NCI-H1694 (cell line): Measurements from ENCODE around the gene SLC2A13.

Source experiments
- DNase-seq: peaks from one replicate; lab custom pipeline; 2025; lab: John Stamatoyannopoulos, UW

SLC2A13 gene

DNA sequence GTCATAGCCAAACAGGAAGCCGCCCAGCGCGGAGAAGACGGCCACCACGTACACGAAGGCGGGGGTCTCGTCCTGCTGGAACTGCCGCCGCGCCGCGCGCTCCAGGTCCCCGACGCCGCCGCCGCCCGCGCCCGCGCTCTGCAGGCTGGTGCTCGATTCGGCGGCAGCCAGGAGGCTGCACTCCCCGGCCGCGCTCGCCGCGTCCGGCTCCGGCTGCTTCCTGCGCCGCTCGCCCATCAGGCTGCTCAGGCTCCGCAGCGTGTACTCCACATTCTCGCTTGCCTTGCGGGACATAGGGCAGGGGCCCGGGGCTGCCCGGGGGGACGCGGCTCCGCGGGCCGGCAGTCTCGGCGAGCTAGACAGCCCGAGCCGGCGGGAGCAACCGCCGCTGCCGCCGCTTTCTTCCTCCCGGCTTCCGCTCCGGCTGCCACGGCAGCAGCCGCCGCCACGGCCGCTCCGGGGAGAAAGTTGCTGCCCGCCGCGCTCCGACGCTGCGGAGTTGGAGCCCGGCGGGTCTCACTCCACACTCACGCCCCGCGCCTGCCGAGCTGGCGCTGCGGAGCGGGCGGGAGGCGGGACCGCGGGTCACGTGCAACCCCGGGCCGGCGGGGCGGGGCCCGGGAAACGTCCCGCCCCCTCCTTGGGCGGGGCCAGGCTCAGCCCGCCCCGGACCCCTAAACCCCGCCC, at the start of gene SLC2A13:
Gene SLC2A13, minus strand, starts transcription at position 567 of the 687 bp plus-strand sequence. Its CDS starts 273 bp downstream, at position 294.
- no peak for DNase-seq

- DNase-seq = no peak
Measured at GRCh38 chr12:40154381-40154780, 48.5 kb upstream of the SLC2A13 start.

DNA sequence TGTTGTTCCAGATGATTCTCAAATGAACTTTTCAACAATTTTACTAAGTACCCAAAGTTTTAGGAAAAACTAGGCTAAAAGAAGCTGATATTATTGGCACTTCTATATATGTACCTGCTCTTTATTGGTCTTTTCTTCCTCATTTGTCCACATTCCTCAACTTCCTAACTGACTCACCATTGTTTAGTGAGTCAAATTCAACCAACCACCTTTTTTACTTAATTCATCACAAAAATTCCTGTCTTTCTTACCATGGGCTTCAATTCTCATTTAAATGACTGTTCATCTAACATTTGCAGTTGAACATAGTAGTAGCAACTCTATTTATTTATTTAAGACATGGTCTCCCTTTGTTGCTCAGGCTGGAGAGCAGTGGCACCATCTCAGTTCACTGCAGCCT, 47.6 kb upstream of the SLC2A13 start:
- no peak for DNase-seq

- peak; percentile 22 for DNase-seq
Measured at GRCh38 chr12:40152783-40153383, 47.0 kb upstream of the SLC2A13 start.

GRCh38 chr12:40149673-40150260, 43.9 kb upstream of the SLC2A13 start:
- DNase-seq = no peak

GRCh38 chr12:40146800-40147797, 41.2 kb upstream of the SLC2A13 start:
- no peak for DNase-seq

GRCh38 chr12:40145896-40146295, 40.0 kb upstream of the SLC2A13 start:
- DNase-seq = no peak

- no peak for DNase-seq
Measured at GRCh38 chr12:40144023-40144422, 38.1 kb upstream of the SLC2A13 start.

DNA sequence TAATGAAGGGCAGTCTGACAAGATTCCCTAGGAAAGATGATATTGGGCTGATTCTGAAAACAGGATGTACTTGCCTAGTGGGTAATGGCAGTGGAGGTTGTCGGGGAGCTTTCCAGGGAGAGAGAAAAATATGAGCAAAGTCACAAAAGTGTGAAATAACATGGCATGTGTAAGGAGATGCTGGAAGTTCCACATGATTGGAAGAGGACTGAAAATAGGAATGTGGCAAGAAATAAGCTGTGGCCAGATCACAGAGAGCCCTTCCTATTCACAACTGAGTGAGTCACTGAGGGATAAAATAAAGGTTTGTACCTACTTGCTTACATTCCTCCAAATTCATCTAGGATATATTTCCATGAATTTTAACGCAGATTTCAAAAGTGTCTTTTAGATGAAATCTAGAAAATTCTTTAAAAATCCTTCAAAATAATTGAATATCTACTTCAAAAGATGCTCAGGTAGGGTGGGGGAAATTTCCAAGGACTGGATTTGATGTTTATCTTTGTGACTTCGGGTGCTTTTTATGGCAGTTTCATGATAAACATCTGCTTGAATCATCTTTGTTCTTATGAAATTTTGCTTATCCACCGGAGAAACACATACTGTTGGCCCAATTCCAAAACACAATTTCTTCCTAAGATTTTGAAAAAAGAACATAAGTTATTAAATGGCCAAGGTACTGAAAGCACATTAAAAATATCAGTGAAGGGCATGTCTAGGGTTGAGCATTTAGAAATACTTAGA, 36.3 kb upstream of the SLC2A13 start:
- DNase-seq = no peak

- no peak for DNase-seq
Measured at GRCh38 chr12:40138526-40138925, 32.6 kb upstream of the SLC2A13 start.

GRCh38 chr12:40137252-40137651, 31.4 kb upstream of the SLC2A13 start:
- DNase-seq = no peak

DNA sequence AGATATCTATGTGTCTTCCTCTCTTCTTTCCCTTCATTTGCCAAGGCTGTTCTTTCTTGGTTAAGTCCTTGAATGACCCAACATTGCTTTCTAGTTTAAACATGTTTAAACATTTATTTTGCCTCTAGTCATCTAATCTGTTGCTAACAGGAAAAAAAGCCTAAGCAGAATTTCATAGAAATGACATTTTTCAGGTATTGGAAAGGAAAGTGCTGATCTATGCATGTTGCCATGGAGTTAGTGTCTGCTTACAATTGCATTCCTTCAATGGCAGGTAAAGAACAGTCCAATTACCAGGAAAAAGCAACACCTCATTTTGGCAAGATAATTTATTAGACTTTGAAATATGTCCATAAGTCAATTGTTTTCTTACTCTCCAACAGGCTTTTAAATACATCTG, 21.5 kb upstream of the SLC2A13 start:
- no peak for DNase-seq

- DNase-seq = no peak
Measured at GRCh38 chr12:40123496-40123895, 17.6 kb upstream of the SLC2A13 start.

DNA sequence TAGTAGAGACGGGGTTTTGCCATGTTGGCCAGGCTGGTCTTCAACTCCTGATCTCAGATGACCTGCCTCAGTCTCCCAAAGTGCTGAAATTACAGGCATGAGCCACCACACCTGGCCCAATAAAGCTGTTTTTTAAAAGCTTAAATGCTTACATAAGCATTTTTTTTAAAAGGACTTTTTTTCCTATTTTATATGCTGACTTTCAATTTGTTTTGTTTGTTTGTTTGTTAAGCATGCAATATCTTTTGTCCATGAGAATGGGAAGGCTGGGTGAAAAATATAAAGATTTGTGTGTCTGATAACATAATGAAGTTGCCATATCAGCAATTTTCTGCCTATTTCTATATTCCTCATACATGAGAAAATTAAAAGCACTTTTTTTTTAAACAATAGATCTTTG, 17.0 kb upstream of the SLC2A13 start:
- DNase-seq = no peak

DNA sequence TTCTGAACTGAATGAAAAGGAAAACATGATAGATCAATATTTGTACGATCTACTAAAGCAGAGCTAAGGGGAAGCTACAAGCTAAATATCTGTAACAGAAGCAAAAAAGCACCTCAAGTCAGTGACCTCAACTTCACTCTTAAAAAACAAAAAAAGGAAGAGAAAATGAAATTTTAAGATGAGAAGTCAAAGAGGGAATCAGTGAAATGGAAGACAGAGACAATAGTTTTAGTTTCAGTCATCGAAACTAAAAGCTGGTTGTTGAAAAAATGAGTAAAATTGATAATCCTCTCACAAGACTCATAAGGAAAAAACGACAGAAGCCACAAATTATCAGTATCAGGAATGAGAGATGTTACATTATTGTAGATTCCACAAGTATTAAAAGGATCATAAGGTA, 11.9 kb upstream of the SLC2A13 start:
- DNase-seq = no peak

DNA sequence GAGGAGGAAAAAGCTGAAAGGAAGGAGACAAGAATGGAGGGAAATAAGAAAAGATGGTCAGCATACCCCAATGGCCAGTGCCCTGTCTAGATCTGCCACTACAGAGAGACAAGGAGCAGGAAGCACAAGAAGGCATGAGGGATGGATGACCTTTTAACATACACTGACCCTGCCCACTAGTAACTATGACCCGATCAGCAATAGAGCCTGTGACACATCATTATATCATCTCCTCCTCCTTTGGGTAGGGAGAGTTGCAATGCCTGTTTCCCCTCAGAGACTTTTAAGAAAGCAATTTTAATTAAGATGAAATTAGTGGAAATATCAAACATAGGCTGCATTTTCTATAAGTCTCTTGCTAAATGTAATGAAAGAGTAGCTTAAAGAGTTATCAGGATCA, 4.7 kb upstream of the SLC2A13 start:
- no peak for DNase-seq

GRCh38 chr12:40107803-40108620, 2.1 kb upstream of the SLC2A13 start:
- no peak for DNase-seq

- peak; percentile 85 for DNase-seq
Measured at GRCh38 chr12:40107098-40107802, 1.4 kb upstream of the SLC2A13 start.

DNA sequence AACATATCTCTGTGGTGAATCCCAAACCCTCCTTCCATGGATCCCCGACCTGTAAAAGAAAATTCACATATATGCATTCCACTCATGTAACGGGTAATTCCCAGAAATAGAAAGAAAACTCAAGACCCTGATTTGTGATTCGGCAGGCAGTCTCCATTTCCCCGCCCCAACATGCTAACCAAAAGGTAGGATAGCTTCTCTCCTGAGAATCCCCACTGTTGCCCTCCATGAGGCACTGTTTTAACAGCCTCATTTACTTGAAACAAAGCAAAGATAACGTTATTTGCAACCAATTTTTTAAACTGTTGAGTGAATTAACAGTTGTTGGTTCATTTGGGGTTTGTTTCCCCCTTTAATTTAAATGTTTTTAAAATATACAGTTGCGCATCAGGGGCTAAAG, 774 bp upstream of the SLC2A13 start:
- no peak for DNase-seq

DNA sequence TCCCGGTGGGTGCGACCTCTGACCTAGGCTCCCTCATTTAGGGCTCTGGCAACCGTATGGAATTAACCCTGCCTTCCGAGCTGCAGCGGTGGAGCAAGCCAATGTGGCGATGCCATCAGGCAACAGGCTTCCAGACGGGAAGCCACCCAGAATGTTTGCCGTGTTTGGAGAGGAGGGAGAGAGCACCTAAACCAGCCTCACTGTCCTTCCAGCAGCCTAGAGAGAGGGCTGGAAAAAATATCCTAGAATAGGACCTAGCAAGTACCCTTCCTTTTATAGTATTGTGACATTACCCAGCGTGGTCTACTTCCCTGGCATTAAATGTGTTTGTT, 287 bp upstream of the SLC2A13 start:
- no peak for DNase-seq

DNA sequence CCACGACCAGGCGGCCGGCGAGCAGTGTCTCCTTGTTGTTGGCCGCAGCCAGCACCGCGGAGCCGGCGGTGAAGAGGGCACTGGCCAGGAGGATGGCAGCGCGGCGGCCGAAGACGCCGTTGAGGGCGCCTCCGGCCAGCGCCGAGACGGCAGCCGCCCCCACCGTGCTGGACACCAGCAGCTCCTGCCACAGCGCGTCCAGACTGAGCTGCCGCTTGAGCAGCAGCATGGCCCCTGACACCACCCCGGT, 691 bp downstream of the SLC2A13 start:
- DNase-seq = no peak
